Right lobe of liver (tissue), 6 donors: Measurements from ENCODE around the gene AIF1L. TPM values are rescaled to one million over a fixed set of nuclear protein-coding genes. Genes with fewer than 3 reads are reported as not detected.

ENCODE experiments used
- ATAC-seq, 4 donors: fragments of 200-7000 bp; cut with Tn5 transposase; one replicate each; pipeline ENCODE4 v1.9.1; 2020; ENCODE audit warnings: mild to moderate bottlenecking in 4 of 4, moderate library complexity in 4 of 4
- DNase-seq, 3 donors: peaks; one replicate each; pipeline ENCODE4 v3.0.0-alpha.2; 2020
- H3K27ac ChIP-seq, 3 donors: fragments of 200-600 bp; one replicate each; pipeline ENCODE4 v1.8.0; 2022
- H3K27me3 ChIP-seq, 2 donors: fragments of 200-600 bp; one replicate each; pipeline ENCODE4 v1.8.0; 2022
- H3K36me3 ChIP-seq, 4 donors: fragments of 200-600 bp; sonication (generic) in 1 of 4; one replicate each; pipeline versions ENCODE4 v1.5.1 to v1.8.0; 2017 to 2022; ENCODE audit warnings: control low read depth in 1 of 4
- H3K4me1 ChIP-seq, 4 donors: fragments of 200-600 bp; sonication (generic) in 1 of 4; one replicate each; pipeline versions ENCODE4 v1.5.1 to v1.8.0; 2017 to 2022; ENCODE audit warnings: control low read depth in 1 of 4
- H3K4me3 ChIP-seq, 3 donors: fragments of 200-600 bp; one replicate each; pipeline ENCODE4 v1.8.0; 2022
- H3K9me3 ChIP-seq, 4 donors: fragments of 200-600 bp; sonication (generic) in 1 of 4; one replicate each; pipeline versions ENCODE4 v1.5.1 to v1.8.0; 2017 to 2022; ENCODE audit warnings: control low read depth in 1 of 4
- CTCF ChIP-seq, 4 donors: fragments of 200-600 bp in 3 of 4; fragments of 450-650 bp in 1 of 4; IDR thresholded peaks; one replicate each; pipeline versions ENCODE4 v1.5.1 to v1.8.0; 2016 to 2022; ENCODE audit warnings: antibody characterized with exemption in 4 of 4, mild to moderate bottlenecking in 2 of 4
- POLR2A ChIP-seq: fragments of 450-650 bp; IDR thresholded peaks from one replicate; pipeline ENCODE4 v1.6.1; 2017; ENCODE audit warnings: antibody characterized with exemption, mild to moderate bottlenecking
- WGBS: methylation state at CpG from one replicate; pipeline ENCODE4 v1.1.6; 2018; ENCODE audit warnings: low coverage, low lambda C conversion rate; ENCODE audit not compliant: insufficient coverage; ENCODE audit errors: missing lambda C conversion rate; 5-methylcytosine and 5-hydroxymethylcytosine counted together
- intact Hi-C, 2 donors: fragments of 100-400 bp; cut with DNase I; formaldehyde crosslinking; loops; one replicate each; pipeline versions ENCODE4 v1.11.2 to v1.14.1; 2022
- total RNA-seq, 6 experiments: library from RNA; depleted of rRNA in 2 of 6; stranded (reverse); fragments of >200 nt in 2 of 6; fragmentation: NEBNext Ultra II Directional in 3 of 6; extraction: Animal tissue kit (Norgen Biotek cat#: 25700) in 3 of 6; gene quantifications; one replicate each; pipeline versions ENCODE4 v1.1.0 to v1.2.4, GENCODE V29; 2016 to 2023
- donor health status: DM: no; HTN: yes; CAD: no.
- donor health status: DM: no; HTN: no; CAD: no.
- donor health status: DM: no; HTN: no; CAD: no.
- donor health status: DM: no; HTN: yes; CAD: no.
- donor health status: DM: no; HTN: yes; CAD: no.

Gene AIF1L
- total RNA-seq, 6 experiments from 2014 or later = 0.33 to 1.4 (median 0.49) TPM

GRCh38 chr9:131120620-131121228, 24.4 kb downstream of the AIF1L start:
- Histone ChIP-seq H3K4me1 (peaks cover 0 to 4% (median 0%) of the 10 kb centered on the region in 4 donors), H3K4me3 (no peak overlapping the region), H3K27me3 (no peaks in the 10 kb centered on the region), H3K27ac (no peak overlapping the region), H3K36me3 (no peaks in the 10 kb centered on the region), H3K9me3 (no peaks in the 10 kb centered on the region)
- ATAC-seq (no peak), DNase-seq (no peak)
- intact Hi-C loops = no loop called here
- WGBS = 54% methylated on average over 2 of the region's 7 CpGs
- no peak for TF ChIP-seq POLR2A
- TF ChIP-seq CTCF (IDR thresholded peaks at IDR 0.05) = no peak

GRCh38 chr9:131121346-131121745, 25.0 kb downstream of the AIF1L start:
- intact Hi-C loops = no loop called here
- WGBS = 71% methylated on average over 2 of the region's 2 CpGs
- Histone ChIP-seq H3K9me3 (no peaks in the 10 kb centered on the region), H3K27ac (no peak overlapping the region), H3K36me3 (no peaks in the 10 kb centered on the region), H3K27me3 (no peaks in the 10 kb centered on the region), H3K4me1 (peaks cover 0 to 8% (median 1%) of the 10 kb centered on the region in 4 donors), H3K4me3 (no peak overlapping the region)
- DNase-seq = no peak
- TF ChIP-seq CTCF (IDR thresholded peaks at IDR 0.05) = no peak
- no peak for TF ChIP-seq POLR2A
- no peak for ATAC-seq

GRCh38 chr9:131122158-131122557, 25.8 kb downstream of the AIF1L start:
- TF ChIP-seq CTCF (IDR thresholded peaks at IDR 0.05) (no peak), POLR2A (no peak)
- no peak for ATAC-seq
- H3K9me3 ChIP-seq = no peaks in the 10 kb centered on the region
- DNase-seq = no peak
- H3K36me3 ChIP-seq = peaks cover 0 to under 1% (median 0%) of the 10 kb centered on the region in 4 donors
- H3K4me1 ChIP-seq = peaks cover 0 to 16% (median 4%) of the 10 kb centered on the region in 4 donors
- H3K27ac ChIP-seq = no peak overlapping the region
- H3K27me3 ChIP-seq = no peaks in the 10 kb centered on the region
- no CpG with 5 or more reads among the region's 2 CpGs for WGBS
- intact Hi-C loops = no loop called here
- H3K4me3 ChIP-seq = no peak overlapping the region

- Histone ChIP-seq H3K9me3 (no peaks in the 10 kb centered on the region), H3K36me3 (peaks cover 0 to 28% (median 11%) of the 10 kb centered on the region in 4 donors), H3K4me3 (peak overlapping the region; percentile 86 to 94 (median 93)), H3K27me3 (no peaks in the 10 kb centered on the region), H3K4me1 (peaks cover 0 to 17% (median 4%) of the 10 kb centered on the region in 4 donors), H3K27ac (peak overlapping the region; percentile 57 to 72 (median 58))
- intact Hi-C loops = no loop called here
- 0% methylated on average over 7 of the region's 7 CpGs for WGBS
- TF ChIP-seq POLR2A = no peak
- TF ChIP-seq CTCF (IDR thresholded peaks at IDR 0.05) = no peak
- DNase-seq (no peak), ATAC-seq (peak in 3 of 4 donors; percentile 2)
Measured at GRCh38 chr9:131125038-131125287, 28.6 kb downstream of the AIF1L start.
